Hair follicular keratinocyte (primary cell): ENCODE measurements around the gene ROPN1L. TPM values are rescaled to one million over a fixed set of nuclear protein-coding genes. Genes with fewer than 3 reads are reported as not detected.

ENCODE experiments used
- total RNA-seq: library from RNA; depleted of rRNA; stranded (reverse); fragments of >200 nt; gene quantifications from 2 replicates; pipeline ENCODE4 v1.2.3, GENCODE V29; 2015

ROPN1L gene
- total RNA-seq: 0.08 TPM in 1 of 2 replicates, not detected in the other

GRCh38 chr5:10441083-10441991 lies at the start of gene ROPN1L:
TSS of gene ROPN1L (plus strand) at chr5:10441879. CDS start at chr5:10442168, 289 bp downstream.

Other genes with a start within 250 kb of the ROPN1L start
- 10.7 and 15.5 TPM in 2 replicates for gene ATPSCKMT, start 192.0 kb upstream of the ROPN1L start, total RNA-seq
- 415 and 744 TPM in 2 replicates for gene CCT5, start 191.6 kb upstream of the ROPN1L start, total RNA-seq
- 4.3 and 7.0 TPM in 2 replicates for gene CMBL, start 134.0 kb upstream of the ROPN1L start, total RNA-seq
- 23.0 and 30.2 TPM in 2 replicates for gene MARCHF6, start 88.2 kb upstream of the ROPN1L start, total RNA-seq
- gene ANKRD33B, start 122.2 kb downstream of the ROPN1L start, total RNA-seq: 0.42 and 0.94 TPM in 2 replicates